ENCODE data around the gene UBTD2. TPM values are rescaled to one million over a fixed set of nuclear protein-coding genes. Genes with fewer than 3 reads are reported as not detected.

Gene UBTD2
- total and polyA plus RNA-seq, 10 of the 15 experiments (the other 5 are each of a cell fraction or from before 2014, with no cell fraction given) = 7.7 to 30.5 (median 19.4) TPM

DNA sequence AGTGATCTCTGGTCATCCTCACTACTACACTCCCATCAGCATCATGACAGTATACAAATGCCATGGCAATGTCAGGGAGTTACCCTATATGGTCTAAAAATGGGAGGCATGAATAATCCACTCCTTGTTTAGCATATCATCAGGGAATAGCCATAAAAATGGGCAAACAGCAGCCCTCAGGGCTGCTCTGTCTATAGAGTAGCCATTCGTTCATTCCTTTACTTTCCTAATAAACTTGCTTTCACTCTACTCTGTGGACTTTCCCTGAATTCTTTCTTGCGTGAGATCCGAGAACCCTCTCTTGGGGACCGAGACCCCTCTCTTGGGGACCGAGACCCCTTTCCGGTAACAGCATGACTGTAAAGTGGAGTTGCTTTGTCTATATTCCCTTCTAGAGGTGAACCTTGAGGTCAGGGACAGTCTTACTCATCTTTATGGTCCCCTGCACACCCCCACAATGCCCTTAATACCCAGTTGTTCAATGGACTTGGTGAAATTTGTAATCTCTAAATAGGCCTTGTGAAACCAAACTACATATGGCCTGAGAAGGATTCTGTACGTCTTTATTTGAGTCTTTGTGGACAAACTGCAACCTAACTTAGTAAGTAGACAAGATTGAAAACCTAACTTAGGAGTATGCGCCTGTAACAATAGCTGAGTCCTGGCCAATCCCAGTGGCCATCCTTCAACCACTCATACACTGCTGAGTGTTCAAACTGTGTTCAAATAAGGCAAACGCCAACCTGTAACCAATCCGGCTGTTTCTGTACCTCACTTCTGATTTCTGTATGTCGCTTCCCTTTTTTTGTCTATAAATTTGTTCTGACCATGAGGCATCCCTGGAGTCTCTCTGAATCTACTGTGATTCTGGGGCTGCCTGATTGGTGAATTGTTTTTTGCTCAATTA, 32.3 kb upstream of the UBTD2 start (continued):
- TF ChIP-seq, protein P1, sequence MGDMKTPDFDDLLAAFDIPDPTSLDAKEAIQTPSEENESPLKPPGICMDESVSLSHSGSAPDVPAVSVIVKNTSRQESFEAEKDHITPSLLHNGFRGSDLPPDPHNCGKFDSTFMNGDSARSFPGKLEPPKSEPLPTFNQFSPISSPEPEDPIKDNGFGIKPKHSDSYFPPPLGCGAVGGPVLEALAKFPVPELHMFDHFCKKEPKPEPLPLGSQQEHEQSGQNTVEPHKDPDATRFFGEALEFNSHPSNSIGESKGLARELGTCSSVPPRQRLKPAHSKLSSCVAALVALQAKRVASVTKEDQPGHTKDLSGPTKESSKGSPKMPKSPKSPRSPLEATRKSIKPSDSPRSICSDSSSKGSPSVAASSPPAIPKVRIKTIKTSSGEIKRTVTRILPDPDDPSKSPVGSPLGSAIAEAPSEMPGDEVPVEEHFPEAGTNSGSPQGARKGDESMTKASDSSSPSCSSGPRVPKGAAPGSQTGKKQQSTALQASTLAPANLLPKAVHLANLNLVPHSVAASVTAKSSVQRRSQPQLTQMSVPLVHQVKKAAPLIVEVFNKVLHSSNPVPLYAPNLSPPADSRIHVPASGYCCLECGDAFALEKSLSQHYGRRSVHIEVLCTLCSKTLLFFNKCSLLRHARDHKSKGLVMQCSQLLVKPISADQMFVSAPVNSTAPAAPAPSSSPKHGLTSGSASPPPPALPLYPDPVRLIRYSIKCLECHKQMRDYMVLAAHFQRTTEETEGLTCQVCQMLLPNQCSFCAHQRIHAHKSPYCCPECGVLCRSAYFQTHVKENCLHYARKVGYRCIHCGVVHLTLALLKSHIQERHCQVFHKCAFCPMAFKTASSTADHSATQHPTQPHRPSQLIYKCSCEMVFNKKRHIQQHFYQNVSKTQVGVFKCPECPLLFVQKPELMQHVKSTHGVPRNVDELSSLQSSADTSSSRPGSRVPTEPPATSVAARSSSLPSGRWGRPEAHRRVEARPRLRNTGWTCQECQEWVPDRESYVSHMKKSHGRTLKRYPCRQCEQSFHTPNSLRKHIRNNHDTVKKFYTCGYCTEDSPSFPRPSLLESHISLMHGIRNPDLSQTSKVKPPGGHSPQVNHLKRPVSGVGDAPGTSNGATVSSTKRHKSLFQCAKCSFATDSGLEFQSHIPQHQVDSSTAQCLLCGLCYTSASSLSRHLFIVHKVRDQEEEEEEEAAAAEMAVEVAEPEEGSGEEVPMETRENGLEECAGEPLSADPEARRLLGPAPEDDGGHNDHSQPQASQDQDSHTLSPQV (IDR thresholded peaks at IDR 0.05) = no peak
- TF ChIP-seq SP1 (IDR thresholded peaks at IDR 0.05; ENCODE audit: low read depth, low read length) (no peak), FOXM1 (IDR thresholded peaks at IDR 0.05; ENCODE audit: low read depth, low read length) (peak; percentile 96), ZNF24 (IDR thresholded peaks at IDR 0.05) (no peak), RB1 (IDR thresholded peaks at IDR 0.05; ENCODE audit: borderline replicate concordance) (no peak), ZNF274 (IDR thresholded peaks at IDR 0.05; ENCODE audit: insufficient read depth, insufficient read length) (no peak), SMAD5 (IDR thresholded peaks at IDR 0.05; ENCODE audit: low read depth) (no peak), NRF1 (conservative IDR thresholded peaks at IDR 0.05; ENCODE audit: low read depth, low read length) (no peak), YBX1 (IDR thresholded peaks at IDR 0.05) (no peak), POLR2A (IDR thresholded peaks at IDR 0.05; ENCODE audit: low read depth, low read length) (no peak), NFIC (IDR thresholded peaks at IDR 0.05; ENCODE audit: low read depth, low read length) (peak; percentile 96), NR2F1 (conservative IDR thresholded peaks at IDR 0.05) (peak; percentile 89), SUPT20H (IDR thresholded peaks at IDR 0.05; ENCODE audit: borderline replicate concordance, control insufficient read depth, low read depth, low read length) (no peak), DPF2 (IDR thresholded peaks at IDR 0.05) (no peak), USF2 (IDR thresholded peaks at IDR 0.05; ENCODE audit: borderline replicate concordance, low read depth, low read length) (no peak), SUZ12 (IDR thresholded peaks at IDR 0.05; ENCODE audit: unreplicated experiment) (no peak), FOXK2 (IDR thresholded peaks at IDR 0.05) (no peak), POU2F2 (IDR thresholded peaks at IDR 0.05; ENCODE audit: borderline replicate concordance, low read depth, low read length) (no peak), SPI1 (IDR thresholded peaks at IDR 0.05; ENCODE audit: borderline replicate concordance, insufficient read depth, low read depth, low read length) (peak; percentile 57), IRF4 (IDR thresholded peaks at IDR 0.05; ENCODE audit: low read depth, low read length) (peak; percentile 67; the same call in 1 of the 2 replicates), SIX5 (IDR thresholded peaks at IDR 0.05; ENCODE audit: low read depth, low read length, severe bottlenecking) (no peak), HDGF (IDR thresholded peaks at IDR 0.05) (no peak), NFYB (IDR thresholded peaks at IDR 0.05; ENCODE audit: insufficient read depth, low read depth, low read length) (peak; percentile 57), TCF3 (IDR thresholded peaks at IDR 0.05; ENCODE audit: borderline replicate concordance, insufficient read depth, low read depth, low read length) (0 out of 2 replicates have a peak, but pooled peaks have one; percentile 18)
- TF ChIP-seq, protein P2, sequence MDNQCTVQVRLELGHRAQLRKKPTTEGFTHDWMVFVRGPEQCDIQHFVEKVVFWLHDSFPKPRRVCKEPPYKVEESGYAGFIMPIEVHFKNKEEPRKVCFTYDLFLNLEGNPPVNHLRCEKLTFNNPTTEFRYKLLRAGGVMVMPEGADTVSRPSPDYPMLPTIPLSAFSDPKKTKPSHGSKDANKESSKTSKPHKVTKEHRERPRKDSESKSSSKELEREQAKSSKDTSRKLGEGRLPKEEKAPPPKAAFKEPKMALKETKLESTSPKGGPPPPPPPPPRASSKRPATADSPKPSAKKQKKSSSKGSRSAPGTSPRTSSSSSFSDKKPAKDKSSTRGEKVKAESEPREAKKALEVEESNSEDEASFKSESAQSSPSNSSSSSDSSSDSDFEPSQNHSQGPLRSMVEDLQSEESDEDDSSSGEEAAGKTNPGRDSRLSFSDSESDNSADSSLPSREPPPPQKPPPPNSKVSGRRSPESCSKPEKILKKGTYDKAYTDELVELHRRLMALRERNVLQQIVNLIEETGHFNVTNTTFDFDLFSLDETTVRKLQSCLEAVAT (IDR thresholded peaks at IDR 0.05) = no peak
